Fibroblast of pulmonary artery (primary cell): ENCODE data around the gene NCLN.

Experiments
- DNase-seq: peaks from one replicate; pipeline ENCODE4 v3.0.0-alpha.2; 2010; ENCODE audit warnings: low read depth
- H3K4me3 ChIP-seq: replicated peaks from 2 replicates; pipeline ENCODE4 v1.5.1; 2011; ENCODE audit warnings: low read depth, mild to moderate bottlenecking, control low read depth, low read length, moderate library complexity
- TF ChIP-seq, protein P1 (sequence below): IDR thresholded peaks from 2 replicates; pipeline ENCODE4 v1.5.1; 2011; ENCODE audit warnings: mild to moderate bottlenecking, control low read depth, low read length, inconsistent platforms; ENCODE audit errors: missing control alignments

NCLN gene

GRCh38 chr19:3194106-3195087 is 8.7 kb downstream of the NCLN start:
- TF ChIP-seq, protein P1, sequence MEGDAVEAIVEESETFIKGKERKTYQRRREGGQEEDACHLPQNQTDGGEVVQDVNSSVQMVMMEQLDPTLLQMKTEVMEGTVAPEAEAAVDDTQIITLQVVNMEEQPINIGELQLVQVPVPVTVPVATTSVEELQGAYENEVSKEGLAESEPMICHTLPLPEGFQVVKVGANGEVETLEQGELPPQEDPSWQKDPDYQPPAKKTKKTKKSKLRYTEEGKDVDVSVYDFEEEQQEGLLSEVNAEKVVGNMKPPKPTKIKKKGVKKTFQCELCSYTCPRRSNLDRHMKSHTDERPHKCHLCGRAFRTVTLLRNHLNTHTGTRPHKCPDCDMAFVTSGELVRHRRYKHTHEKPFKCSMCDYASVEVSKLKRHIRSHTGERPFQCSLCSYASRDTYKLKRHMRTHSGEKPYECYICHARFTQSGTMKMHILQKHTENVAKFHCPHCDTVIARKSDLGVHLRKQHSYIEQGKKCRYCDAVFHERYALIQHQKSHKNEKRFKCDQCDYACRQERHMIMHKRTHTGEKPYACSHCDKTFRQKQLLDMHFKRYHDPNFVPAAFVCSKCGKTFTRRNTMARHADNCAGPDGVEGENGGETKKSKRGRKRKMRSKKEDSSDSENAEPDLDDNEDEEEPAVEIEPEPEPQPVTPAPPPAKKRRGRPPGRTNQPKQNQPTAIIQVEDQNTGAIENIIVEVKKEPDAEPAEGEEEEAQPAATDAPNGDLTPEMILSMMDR = no peak
- no peak overlapping the region for H3K4me3 ChIP-seq

GRCh38 chr19:3196064-3196932 is 10.6 kb downstream of the NCLN start:
- H3K4me3 ChIP-seq = no peak overlapping the region
- no peak for DNase-seq
- TF ChIP-seq, protein P1 = no peak

More at GRCh38 chr19:3194106-3195087, 8.7 kb downstream of the NCLN start:
- DNase-seq = peak; percentile 9

DNA sequence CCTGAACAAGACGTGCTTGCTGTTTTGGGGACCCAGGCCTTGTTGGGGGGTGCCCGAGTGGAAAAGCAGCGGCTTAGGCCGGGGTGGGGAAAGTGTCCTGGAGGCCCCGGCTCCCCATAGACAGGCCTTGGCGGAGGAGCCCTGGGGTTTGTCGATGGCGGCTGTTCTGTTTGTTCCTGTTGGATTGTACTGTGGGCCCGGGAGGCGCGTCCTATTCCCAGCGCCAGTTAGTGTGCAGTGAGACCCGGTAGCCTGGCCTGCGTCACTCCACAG is 11.1 kb downstream of the NCLN start:
- TF ChIP-seq, protein P1 = no peak
- DNase-seq = no peak
- no peak overlapping the region for H3K4me3 ChIP-seq

DNA sequence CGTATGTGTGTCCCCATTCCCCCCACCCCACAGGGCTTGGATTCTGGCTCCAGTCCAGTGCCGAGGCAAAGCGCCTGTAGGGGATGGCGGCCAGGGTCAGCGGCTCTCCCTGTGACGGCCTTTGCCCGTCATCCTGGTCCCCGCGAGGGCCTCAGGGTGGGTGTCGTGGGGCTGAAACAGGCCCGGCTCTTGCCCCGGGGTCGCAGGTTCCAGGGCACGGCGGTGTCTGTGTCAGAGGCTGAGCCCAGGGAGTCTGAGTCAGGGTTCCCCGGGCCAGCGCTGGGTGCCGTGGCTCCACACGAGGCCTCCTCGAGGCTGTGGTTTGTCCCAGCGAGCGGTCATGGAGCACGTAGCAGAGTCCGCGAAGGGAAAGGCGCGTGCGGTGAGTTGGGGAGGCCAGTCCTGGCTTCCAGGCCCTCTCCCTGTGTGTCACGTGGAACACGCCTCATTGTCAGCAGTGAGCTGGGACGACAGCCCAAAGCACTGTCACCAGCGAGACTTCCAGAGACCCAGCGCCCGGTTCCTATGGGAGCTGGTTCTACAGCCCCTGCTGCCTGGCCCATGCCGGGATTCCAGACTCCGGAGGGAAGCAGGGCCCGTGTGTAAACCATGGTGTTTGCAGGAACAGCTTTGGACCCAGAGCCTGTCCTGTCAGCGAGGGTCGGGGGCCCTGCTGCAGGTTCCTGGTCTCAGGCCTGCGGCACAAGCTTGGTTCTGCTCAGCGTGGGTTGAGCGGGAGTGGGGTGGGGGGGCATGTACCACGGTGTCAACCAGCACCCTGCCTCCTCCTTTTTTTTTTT is 13.4 kb downstream of the NCLN start:
- TF ChIP-seq, protein P1 = no peak
- DNase-seq = no peak
- H3K4me3 ChIP-seq = no peak overlapping the region

- TF ChIP-seq, protein P1 = no peak
- no peak for DNase-seq
- no peak overlapping the region for H3K4me3 ChIP-seq
Observed at GRCh38 chr19:3201072-3201700, 15.5 kb downstream of the NCLN start.

DNA sequence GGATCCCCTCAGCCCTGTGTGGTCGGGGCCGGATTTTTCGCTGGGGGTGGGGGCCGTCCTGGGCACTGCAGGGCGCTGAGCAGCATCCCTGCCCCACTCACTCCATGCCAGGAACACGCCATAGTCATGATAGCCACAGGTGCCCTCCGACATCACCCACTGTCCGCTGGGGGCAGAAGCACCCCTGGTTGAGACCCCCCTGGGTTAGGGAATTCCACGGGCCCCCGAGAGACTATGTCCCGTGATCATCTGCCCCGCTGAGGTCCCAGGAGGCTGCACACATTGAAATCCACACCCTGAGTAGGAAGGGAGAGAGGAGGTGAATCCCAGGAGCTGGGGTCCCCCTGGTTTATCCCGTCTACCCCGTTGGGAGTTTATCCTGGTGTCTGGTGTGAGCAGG is 16.2 kb downstream of the NCLN start:
- H3K4me3 ChIP-seq = no peak overlapping the region
- no peak for DNase-seq
- TF ChIP-seq, protein P1 = no peak
